ENCODE data around the gene SNAPC1.

Gene SNAPC1

GRCh38 chr14:61750708-61751474 lies 11.3 kb upstream of the SNAPC1 start:
- peak; percentile 78 for DNase-seq

- no peak for DNase-seq
These were observed 10.7 kb upstream of the SNAPC1 start for GRCh38 chr14:61751475-61751989.

- DNase-seq = peak; percentile 72
These were observed 9.6 kb upstream of the SNAPC1 start for GRCh38 chr14:61752626-61753025.

GRCh38 chr14:61753631-61754030 lies 8.6 kb upstream of the SNAPC1 start:
- DNase-seq = peak; percentile 60

- DNase-seq = peak; percentile 79
These were observed 7.4 kb upstream of the SNAPC1 start for GRCh38 chr14:61754627-61755381.

- peak; percentile 56 for DNase-seq
These were observed 6.9 kb upstream of the SNAPC1 start for GRCh38 chr14:61755382-61755742.

GRCh38 chr14:61756135-61756534 lies 6.1 kb upstream of the SNAPC1 start:
- no peak for DNase-seq

- DNase-seq = no peak
These were observed 2.3 kb upstream of the SNAPC1 start for GRCh38 chr14:61759878-61760277.

- no peak for DNase-seq
These were observed 663 bp upstream of the SNAPC1 start for GRCh38 chr14:61761557-61761956.

- no peak for DNase-seq
These were observed 2.3 kb downstream of the SNAPC1 start for GRCh38 chr14:61764342-61765122.

- no peak for DNase-seq
These were observed 3.2 kb downstream of the SNAPC1 start for GRCh38 chr14:61765225-61765943.

- DNase-seq = no peak
These were observed 3.9 kb downstream of the SNAPC1 start for GRCh38 chr14:61766151-61766550.

GRCh38 chr14:61768240-61768639 lies 6.0 kb downstream of the SNAPC1 start:
- no peak for DNase-seq

- DNase-seq = no peak
These were observed 7.7 kb downstream of the SNAPC1 start for GRCh38 chr14:61769893-61770292.

GRCh38 chr14:61774861-61775260 lies 12.6 kb downstream of the SNAPC1 start:
- DNase-seq = no peak

GRCh38 chr14:61780125-61780524 lies 17.9 kb downstream of the SNAPC1 start:
- no peak for DNase-seq

- DNase-seq = no peak
These were observed 35.1 kb downstream of the SNAPC1 start for GRCh38 chr14:61797309-61797708.

GRCh38 chr14:61802010-61802568 lies 39.9 kb downstream of the SNAPC1 start:
- DNase-seq = no peak

GRCh38 chr14:61803755-61804154 lies 41.5 kb downstream of the SNAPC1 start:
- no peak for DNase-seq

- no peak for DNase-seq
These were observed 43.2 kb downstream of the SNAPC1 start for GRCh38 chr14:61805451-61805850.

GRCh38 chr14:61811882-61812346 lies 49.7 kb downstream of the SNAPC1 start:
- no peak for DNase-seq
